ENCODE results near the gene GPR183. TPM values are rescaled to one million over a fixed set of nuclear protein-coding genes. Genes with fewer than 3 reads are reported as not detected.

Gene GPR183
- 100 TPM for polyA plus RNA-seq (2012; ENCODE audit: missing spikeins)

- DNase-seq (ENCODE audit: insufficient read length), result no peak
- peak; percentile 84 for FAIRE-seq
- TF ChIP-seq POLR2AphosphoS5 (IDR thresholded peaks at IDR 0.05; ENCODE audit: low read depth, low read length) (peak; percentile 89), TAF1 (IDR thresholded peaks at IDR 0.05; ENCODE audit: borderline replicate concordance, low read depth, low read length) (no peak), POLR2A (IDR thresholded peaks at IDR 0.05; ENCODE audit: low read depth, low read length) (peak; percentile 92)
Measured at GRCh38 chr13:99307247-99307646, at the start of gene GPR183. TSS of gene GPR183 (minus strand) at chr13:99307399. CDS start at chr13:99296145, 11,254 bp downstream.

- peak; percentile 29 for DNase-seq (ENCODE audit: insufficient read length)
- TF ChIP-seq POLR2A (IDR thresholded peaks at IDR 0.05; ENCODE audit: low read depth, low read length), result no peak
- TF ChIP-seq POLR2AphosphoS5 (IDR thresholded peaks at IDR 0.05; ENCODE audit: low read depth, low read length), result 0 out of 2 replicates have a peak, but pooled peaks have one; percentile 34
- no peak for FAIRE-seq
Measured at GRCh38 chr13:99356262-99357091, 49.3 kb upstream of the GPR183 start.

GRCh38 chr13:99356012-99356261 lies 48.7 kb upstream of the GPR183 start:
- DNase-seq (ENCODE audit: insufficient read length) (no peak), FAIRE-seq (no peak)
- TF ChIP-seq POLR2AphosphoS5 (IDR thresholded peaks at IDR 0.05; ENCODE audit: low read depth, low read length) (no peak; the same call in 1 of the 2 replicates), POLR2A (IDR thresholded peaks at IDR 0.05; ENCODE audit: low read depth, low read length) (no peak), TAF1 (IDR thresholded peaks at IDR 0.05; ENCODE audit: borderline replicate concordance, low read depth, low read length) (no peak)

GRCh38 chr13:99355267-99356011 lies 48.2 kb upstream of the GPR183 start:
- DNase-seq (ENCODE audit: insufficient read length) (no peak), FAIRE-seq (peak; percentile 79)
- no peak for TF ChIP-seq TAF1 (IDR thresholded peaks at IDR 0.05; ENCODE audit: borderline replicate concordance, low read depth, low read length)
- TF ChIP-seq POLR2A (IDR thresholded peaks at IDR 0.05; ENCODE audit: low read depth, low read length), result no peak
- no peak for TF ChIP-seq POLR2AphosphoS5 (IDR thresholded peaks at IDR 0.05; ENCODE audit: low read depth, low read length)

- TF ChIP-seq POLR2AphosphoS5 (IDR thresholded peaks at IDR 0.05; ENCODE audit: low read depth, low read length) (no peak), POLR2A (IDR thresholded peaks at IDR 0.05; ENCODE audit: low read depth, low read length) (no peak), TAF1 (IDR thresholded peaks at IDR 0.05; ENCODE audit: borderline replicate concordance, low read depth, low read length) (no peak)
- DNase-seq (ENCODE audit: insufficient read length) (no peak), FAIRE-seq (peak; percentile 92)
Measured at GRCh38 chr13:99354371-99354951, 47.3 kb upstream of the GPR183 start.

GRCh38 chr13:99353836-99354235 lies 46.6 kb upstream of the GPR183 start:
- FAIRE-seq (peak; percentile 78), DNase-seq (ENCODE audit: insufficient read length) (no peak)
- no peak for TF ChIP-seq POLR2AphosphoS5 (IDR thresholded peaks at IDR 0.05; ENCODE audit: low read depth, low read length)
- no peak for TF ChIP-seq TAF1 (IDR thresholded peaks at IDR 0.05; ENCODE audit: borderline replicate concordance, low read depth, low read length)
- TF ChIP-seq POLR2A (IDR thresholded peaks at IDR 0.05; ENCODE audit: low read depth, low read length), result no peak

- DNase-seq (ENCODE audit: insufficient read length) (no peak), FAIRE-seq (no peak)
- TF ChIP-seq POLR2A (IDR thresholded peaks at IDR 0.05; ENCODE audit: low read depth, low read length) (no peak), TAF1 (IDR thresholded peaks at IDR 0.05; ENCODE audit: borderline replicate concordance, low read depth, low read length) (no peak), POLR2AphosphoS5 (IDR thresholded peaks at IDR 0.05; ENCODE audit: low read depth, low read length) (no peak)
Measured at GRCh38 chr13:99353246-99353600, 46.0 kb upstream of the GPR183 start.

GRCh38 chr13:99352351-99353245 lies 45.4 kb upstream of the GPR183 start:
- no peak for TF ChIP-seq POLR2AphosphoS5 (IDR thresholded peaks at IDR 0.05; ENCODE audit: low read depth, low read length)
- peak; percentile 14; the same call in 1 of the 2 replicates for TF ChIP-seq POLR2A (IDR thresholded peaks at IDR 0.05; ENCODE audit: low read depth, low read length)
- no peak for TF ChIP-seq TAF1 (IDR thresholded peaks at IDR 0.05; ENCODE audit: borderline replicate concordance, low read depth, low read length)
- FAIRE-seq, result peak; percentile 71

GRCh38 chr13:99351772-99352171 lies 44.6 kb upstream of the GPR183 start:
- TF ChIP-seq TAF1 (IDR thresholded peaks at IDR 0.05; ENCODE audit: borderline replicate concordance, low read depth, low read length) (no peak), POLR2A (IDR thresholded peaks at IDR 0.05; ENCODE audit: low read depth, low read length) (no peak), POLR2AphosphoS5 (IDR thresholded peaks at IDR 0.05; ENCODE audit: low read depth, low read length) (no peak)
- FAIRE-seq, result no peak

More at GRCh38 chr13:99352351-99353245, 45.4 kb upstream of the GPR183 start:
- no peak for DNase-seq (ENCODE audit: insufficient read length)

GRCh38 chr13:99350191-99350590 lies 43.0 kb upstream of the GPR183 start:
- no peak for TF ChIP-seq TAF1 (IDR thresholded peaks at IDR 0.05; ENCODE audit: borderline replicate concordance, low read depth, low read length)
- TF ChIP-seq POLR2A (IDR thresholded peaks at IDR 0.05; ENCODE audit: low read depth, low read length), result no peak
- TF ChIP-seq POLR2AphosphoS5 (IDR thresholded peaks at IDR 0.05; ENCODE audit: low read depth, low read length), result no peak
- FAIRE-seq, result no peak

More at GRCh38 chr13:99351772-99352171, 44.6 kb upstream of the GPR183 start:
- DNase-seq (ENCODE audit: insufficient read length), result no peak

More at GRCh38 chr13:99350191-99350590, 43.0 kb upstream of the GPR183 start:
- DNase-seq (ENCODE audit: insufficient read length), result no peak

Data from GM12892 (cell line).